AG08395 (cell line): ENCODE data around the gene ABL2.
A peak's percentile ranks its signal among the peaks of the same experiment; 100 is the strongest.
"Not testable (repeated sequence)": the region's sequence is repeated elsewhere in the genome, so short reads cannot be mapped to it uniquely, and the experiment has no call there.

Experiments used
- DNase-seq: peaks from one replicate; pipeline ENCODE4 v3.0.0; 2012; ENCODE audit warnings: mixed read lengths, low spot score

Gene ABL2

DNA sequence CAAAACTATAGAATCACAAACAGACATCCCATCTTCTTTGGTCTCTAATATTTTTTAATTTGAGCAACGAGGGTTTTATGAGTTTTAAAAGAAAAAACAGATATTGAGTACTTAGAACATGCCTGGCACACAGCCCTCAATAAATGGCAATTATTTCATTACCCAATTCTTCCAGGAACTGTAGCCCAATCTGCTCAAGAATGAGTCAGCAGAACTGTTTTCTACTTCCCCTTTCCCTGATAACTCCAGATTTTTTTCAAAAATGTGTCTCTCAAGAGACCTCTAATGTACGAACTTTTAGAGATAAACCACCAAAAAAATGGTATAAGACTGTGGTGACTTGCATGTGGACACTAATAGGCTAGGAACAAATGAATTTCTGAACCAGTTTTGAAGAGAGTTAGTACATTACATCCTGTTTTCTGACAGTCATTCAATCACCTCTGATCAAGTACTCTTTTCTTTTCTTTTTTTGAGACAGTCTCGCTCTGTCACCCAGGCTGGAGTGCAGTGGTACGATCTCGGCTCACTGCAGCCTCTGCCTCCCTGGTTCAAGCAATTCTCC lies 11.5 kb downstream of the ABL2 start:
- DNase-seq, result peak; percentile 27

- not testable (repeated sequence) for DNase-seq
Measured at GRCh38 chr1:179213317-179213716, 16.2 kb downstream of the ABL2 start.

DNA sequence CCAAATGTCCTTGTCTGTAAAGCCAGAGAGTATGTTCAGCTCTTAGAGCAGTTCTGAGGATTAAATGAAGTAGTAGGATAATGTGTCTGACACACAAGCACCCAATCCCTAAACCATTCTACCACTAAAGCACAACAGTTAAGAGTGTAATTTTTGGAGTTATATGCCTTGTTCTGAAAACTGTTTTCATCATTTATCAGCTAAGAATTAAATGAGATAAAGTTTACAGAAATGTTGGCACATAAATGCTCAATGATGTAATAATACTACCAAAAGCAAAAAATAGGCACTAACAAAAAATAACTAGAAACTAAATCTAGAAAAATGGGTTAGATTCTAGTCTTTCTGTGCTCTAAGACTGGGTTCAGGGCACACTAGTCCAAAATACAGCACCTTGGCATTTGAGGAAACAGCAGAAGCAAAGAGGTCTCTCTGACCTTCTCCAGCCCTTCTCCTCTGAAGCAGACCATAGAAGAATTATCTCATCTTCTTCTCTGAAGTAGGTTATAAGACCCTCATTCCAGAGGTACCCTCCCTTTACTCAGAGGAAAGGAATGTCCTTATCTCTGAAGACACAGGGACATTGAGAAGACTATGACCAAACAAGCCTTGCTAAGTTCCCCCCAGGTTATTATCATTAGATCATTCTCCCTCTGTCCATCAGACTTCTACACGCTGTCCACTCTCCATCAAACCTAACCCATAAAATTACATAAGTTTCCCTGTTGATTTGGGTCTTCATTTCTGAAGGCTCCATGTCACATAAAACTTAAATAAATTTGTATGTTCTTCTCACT lies 20.6 kb downstream of the ABL2 start:
- no peak for DNase-seq

DNA sequence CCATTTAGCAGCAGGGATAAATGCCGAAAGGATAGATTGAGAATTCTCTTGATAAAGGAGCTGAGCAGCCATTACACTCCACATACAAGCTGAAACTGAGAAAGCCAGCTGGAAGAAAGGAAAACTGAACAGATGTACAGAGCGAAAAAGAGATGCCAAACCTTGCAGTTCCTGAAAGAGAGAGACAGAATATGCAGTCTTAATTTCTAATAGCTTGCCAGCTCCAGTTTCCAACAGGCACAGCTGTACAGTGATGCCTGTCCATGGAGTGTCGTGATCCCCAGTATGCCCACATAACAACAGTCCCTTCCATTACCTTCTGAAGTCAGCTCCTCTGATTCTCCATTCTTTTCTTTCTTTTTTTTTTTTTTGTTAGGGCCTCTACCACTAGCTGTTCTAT lies 22.7 kb downstream of the ABL2 start:
- DNase-seq, result no peak

DNA sequence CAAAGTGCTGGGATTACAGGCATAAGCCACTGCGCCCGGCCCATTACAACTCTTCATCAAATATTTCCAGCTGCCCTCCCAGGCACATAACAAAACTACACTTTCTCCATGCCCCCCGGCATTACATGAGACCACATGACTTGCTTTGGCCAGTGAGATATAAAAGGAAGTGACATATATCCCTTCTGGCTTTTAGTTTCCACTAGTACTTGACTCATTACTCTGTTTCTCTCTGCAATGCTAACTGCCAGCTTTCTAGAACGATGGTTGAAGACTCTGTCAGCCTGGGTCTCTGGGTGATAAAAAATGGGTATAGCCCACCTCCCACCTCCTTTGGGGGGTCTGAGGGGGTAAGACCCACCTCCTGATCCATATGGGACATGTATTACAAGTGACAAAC lies 24.2 kb downstream of the ABL2 start:
- DNase-seq, result no peak

- no peak for DNase-seq
Measured at GRCh38 chr1:179202161-179202560, 27.3 kb downstream of the ABL2 start.

DNA sequence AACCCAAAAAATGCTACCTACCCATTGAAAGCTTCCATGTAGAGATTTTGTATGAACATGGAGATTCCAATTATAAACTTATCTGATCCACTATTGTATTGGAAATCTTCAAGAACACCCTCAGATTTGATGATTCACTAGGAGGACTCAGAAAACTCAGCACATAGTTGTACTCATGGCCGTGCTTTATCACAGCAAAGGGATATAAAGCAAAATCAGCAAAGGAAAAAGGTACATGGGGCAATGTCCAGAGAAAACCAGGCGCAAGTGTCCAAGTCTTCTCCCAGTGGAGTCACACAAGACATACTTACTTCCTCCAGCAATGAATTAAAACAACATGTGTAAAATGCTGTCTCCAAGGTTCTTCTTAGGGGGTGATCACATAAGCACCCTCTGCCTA lies 28.9 kb downstream of the ABL2 start:
- no peak for DNase-seq

DNA sequence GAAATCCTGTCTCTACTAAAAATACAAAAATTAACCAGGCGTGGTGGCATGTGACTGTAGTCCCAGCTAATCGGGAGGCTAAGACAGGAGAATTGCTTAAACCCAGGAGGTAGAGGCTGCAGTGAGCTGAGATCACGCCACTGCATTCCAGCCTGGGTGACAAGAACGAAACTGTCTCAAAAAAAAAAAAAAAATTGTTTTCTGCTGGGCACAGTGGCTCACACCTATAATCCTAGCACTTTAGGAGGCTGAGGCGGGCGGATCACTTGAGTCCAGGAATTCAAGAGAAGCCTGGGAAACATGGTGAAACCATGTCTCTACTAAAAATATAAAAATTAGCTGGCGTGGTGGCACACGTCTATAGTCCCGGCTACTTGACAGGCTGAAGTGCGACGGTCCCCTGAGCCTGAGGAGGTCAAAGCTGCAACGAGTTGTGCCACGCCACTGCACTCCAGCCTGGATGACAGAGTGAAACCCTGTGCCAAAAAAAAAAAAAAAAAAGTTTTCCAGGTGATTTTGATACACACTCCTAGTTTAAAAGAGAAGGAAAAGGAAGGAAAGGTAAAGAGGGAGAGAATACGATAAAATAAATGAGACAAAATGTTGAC lies 31.7 kb downstream of the ABL2 start:
- DNase-seq, result no peak

DNA sequence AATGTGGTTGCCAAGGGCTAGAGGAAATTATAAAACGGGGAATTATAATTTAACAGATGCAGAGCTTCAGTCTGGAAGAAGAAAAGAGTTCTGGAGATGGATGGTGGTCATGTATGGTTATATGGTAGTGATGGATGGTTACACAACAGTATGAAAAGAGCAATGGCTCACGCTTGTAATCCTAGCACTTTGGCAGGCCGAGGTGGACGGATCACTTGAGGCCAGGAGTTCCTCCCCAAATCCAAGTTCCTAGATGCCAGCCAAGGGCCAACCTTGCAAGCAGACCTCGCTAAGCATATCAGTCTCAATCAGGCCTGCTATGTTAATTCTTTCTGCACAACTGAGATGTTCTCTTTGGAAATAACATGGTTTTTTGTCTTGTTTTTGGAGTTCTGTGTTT lies 33.6 kb downstream of the ABL2 start:
- DNase-seq, result not testable (repeated sequence)

DNA sequence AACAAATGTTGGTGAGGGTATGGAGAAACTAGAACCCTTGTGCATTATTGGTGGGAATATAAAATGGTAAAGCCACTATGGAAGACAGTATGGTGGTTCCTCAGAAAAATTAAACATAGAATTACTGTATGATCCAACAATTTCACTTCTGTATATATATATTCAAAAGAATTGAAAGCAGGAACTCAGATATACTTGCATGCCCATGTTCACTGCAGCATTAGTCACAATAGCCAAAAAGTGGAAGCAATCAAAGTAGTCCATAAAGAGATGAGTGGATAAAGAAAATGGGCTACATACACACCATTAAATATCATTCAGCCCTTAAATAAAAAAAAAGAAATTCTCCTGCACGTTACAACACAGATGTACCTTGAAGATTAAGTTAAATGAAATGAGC lies 34.1 kb downstream of the ABL2 start:
- no peak for DNase-seq

DNA sequence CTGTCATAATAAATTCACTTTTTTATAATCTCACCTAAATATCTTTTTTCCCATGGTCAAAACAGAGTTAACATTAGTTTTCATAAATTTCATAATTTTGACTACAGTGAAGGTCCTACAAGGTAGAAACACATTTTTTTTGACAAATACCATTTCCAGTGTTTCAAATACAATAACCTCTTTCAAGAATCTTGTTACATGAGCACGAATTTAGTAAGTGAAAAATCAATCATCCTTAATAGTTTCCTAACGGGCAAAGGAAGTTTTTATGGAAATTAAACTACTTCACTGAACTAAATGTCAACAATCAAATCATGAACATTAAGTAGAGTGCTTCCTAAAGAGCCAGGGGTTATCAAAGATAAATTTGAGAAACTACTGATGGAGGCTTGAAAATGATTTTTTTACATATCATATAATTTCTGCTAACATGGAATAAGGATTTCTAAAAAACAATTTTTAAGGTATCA lies 35.4 kb downstream of the ABL2 start:
- DNase-seq, result no peak

- DNase-seq, result no peak
Measured at GRCh38 chr1:179190861-179191260, 38.6 kb downstream of the ABL2 start.

DNA sequence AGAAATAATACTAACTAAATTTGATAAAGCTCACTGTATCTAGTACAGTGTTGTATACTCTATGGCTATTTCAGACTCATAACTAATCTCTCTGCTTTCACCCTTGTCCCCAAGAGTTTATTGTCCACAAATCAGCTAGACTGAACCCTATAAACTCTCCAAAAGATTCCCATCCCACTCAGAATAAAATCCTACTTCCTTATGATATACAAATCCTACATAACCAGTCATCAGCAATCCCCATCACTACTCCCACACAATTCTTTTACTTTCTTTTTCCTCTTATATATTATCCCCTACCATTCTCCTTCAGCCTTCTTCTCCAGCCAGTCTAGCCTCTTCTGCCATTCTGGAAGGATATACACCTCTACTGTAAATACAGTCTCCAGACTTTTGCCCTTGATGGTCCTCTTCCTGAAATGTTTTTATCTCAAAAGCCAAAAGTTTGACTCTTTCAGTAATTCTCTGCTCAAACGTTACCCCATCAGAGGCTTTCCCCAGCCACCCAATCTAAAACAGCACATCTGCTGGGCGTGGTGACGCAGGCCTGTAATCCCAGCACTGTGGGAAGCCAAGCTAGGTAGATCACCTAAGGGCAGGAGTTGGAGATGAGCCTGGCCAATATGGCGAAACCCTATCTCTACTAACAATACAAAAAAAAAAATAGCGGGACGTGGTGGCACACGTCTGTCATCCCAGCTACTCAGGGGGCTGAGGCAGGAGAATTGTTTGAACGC lies 41.6 kb downstream of the ABL2 start:
- no peak for DNase-seq

DNA sequence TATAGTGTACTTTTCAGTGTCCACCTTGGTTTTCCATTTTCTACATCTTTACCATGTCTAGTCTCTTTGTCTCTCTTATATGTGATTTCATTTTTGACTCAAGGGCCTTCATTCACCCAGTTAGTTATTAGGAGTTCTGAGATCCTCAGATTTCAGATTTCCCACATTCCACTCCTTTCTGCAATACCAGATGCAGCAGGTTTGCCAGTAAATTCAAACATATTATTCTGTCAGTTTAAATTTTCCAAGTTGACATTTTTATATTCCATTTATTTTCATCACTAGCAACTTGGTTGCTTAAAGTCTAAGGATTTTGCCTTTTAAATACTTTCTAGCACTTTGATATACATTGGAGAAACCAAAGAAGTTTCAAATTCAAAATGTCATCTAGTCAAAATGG lies 42.4 kb downstream of the ABL2 start:
- DNase-seq, result no peak

- DNase-seq, result no peak
Measured at GRCh38 chr1:179184403-179184802, 45.1 kb downstream of the ABL2 start.

GRCh38 chr1:179183857-179184256 lies 45.6 kb downstream of the ABL2 start:
- no peak for DNase-seq

DNA sequence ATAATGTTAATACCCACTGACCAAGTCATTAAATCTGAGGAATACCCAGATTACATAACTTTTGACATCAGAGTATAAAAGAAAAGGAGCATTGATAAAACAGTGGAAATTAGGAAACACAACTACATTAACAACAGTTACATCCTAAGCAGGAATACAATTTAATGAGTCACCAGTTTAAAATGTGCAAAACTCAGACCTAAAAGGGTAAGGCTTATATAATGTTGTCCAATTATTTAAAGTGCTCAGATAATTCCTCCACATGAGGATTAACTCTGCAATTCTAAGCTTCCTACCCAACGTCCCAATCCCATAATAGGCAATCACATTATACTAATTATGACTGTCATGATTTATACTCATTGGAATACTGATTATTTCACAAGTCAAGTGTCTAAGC lies 50.5 kb downstream of the ABL2 start:
- DNase-seq, result peak; percentile 58

- DNase-seq, result no peak
Measured at GRCh38 chr1:179178183-179178582, 51.3 kb downstream of the ABL2 start.

DNA sequence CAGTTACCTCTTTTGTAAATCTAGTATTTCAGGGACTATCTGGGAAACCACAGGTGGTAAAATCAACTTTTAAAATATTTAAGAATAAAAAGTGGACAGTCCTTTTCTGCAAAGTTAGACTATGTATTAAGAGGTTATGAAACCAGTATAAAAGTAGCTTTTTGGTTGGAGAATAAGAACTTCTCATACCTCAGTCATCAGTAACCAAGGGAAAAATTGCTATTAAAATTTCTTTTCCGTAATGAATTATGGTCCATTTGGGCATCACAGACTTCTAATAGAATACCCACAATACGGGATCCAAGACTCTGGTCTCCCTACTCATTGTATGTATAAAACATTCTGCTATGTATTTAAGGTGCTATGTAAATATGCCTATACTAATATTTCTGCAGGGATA lies 51.9 kb downstream of the ABL2 start:
- DNase-seq, result no peak

DNA sequence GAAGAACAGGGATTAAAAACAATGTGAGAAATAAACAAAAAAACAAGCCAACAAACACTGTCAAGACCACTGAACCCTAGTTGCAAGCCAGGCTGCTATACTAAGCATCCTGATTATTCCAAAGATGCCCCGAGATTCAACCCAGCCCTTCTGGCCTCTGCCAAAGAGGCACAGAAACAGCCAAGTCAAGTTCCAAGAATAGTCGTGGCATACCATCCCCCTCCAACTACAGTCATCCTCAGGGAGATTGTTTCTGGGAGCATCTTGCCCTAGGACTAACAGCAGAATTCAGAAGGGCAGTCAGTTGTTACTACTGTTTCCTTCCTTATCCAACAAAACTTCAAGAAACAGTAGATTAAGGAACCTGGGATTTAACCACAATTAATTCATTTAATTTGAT lies 52.3 kb downstream of the ABL2 start:
- DNase-seq, result peak; percentile 64

- peak; percentile 61 for DNase-seq
Measured at GRCh38 chr1:179175011-179175841, 54.3 kb downstream of the ABL2 start.

DNA sequence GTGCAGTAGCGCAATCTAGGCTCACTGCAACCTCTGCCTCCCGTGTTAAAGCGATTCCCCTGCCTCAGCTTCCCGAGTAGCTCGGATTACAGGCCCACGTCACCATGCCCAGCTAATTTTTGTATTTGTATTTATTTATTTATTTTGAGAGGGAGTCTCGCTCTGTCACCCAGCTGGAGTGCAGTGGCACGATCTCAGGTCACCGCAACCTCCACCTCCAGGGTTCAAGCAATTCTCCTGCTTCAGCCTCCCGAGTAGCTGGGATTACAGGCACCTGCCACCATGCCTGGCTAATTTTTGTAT lies 59.1 kb downstream of the ABL2 start:
- not testable (repeated sequence) for DNase-seq
